K562 (cell line): Measurements from ENCODE around the gene GMEB2. TPM values are rescaled to one million over a fixed set of nuclear protein-coding genes. Genes with fewer than 3 reads are reported as not detected.

Source experiments
- ATAC-seq: fragments of 200-7000 bp; cut with Tn5 transposase; 3 replicates; pipeline ENCODE4 v1.9.1; 2020; ENCODE audit warnings: moderate library complexity
- BruUV-seq: library from RNA; stranded (reverse); fragments of 400-500 nt; replicated peaks from 2 replicates; lab custom pipeline; 2021; lab: Mats Ljungman, UMichigan
- CTCF ChIA-PET: fragments of 300-600 bp; formaldehyde crosslinking; extraction: SDS; loops from one replicate; lab custom pipeline; 2021; ENCODE audit warnings: low intra/inter-chr PET ratio; lab: Yijun Ruan, JAX
- POLR2A ChIA-PET: fragments of 300-600, 350-650 bp; sonication (Branson Sonifier 250); formaldehyde crosslinking; extraction: SDS; loops from one replicate; lab custom pipeline; 2021; ENCODE audit warnings: antibody characterized with exemption, inconsistent platforms; lab: Yijun Ruan, JAX
- DNase-seq, 4 experiments: peaks; one replicate each; pipeline versions ENCODE4 v3.0.0 to v3.0.0-alpha.2; 2011 to 2018; ENCODE audit warnings: low spot score in 3 of 4, mixed read lengths in 3 of 4; ENCODE audit errors: extremely low read depth in 1 of 4
- FAIRE-seq: peaks from 2 replicates; lab custom pipeline; 2011; peaks lifted over from hg19 to GRCh38; lab: Jason Lieb, UNC
- H2AFZ ChIP-seq: 2 replicates; pipeline ENCODE4 v1.6.0; 2011; ENCODE audit warnings: low read depth, low read length, control low read depth, inconsistent platforms
- H3K27ac ChIP-seq: fragments of 200-600 bp; 3 replicates; pipeline ENCODE4 v1.8.0; 2011; ENCODE audit warnings: low read depth, mild to moderate bottlenecking, control low read depth, inconsistent platforms, low read length, moderate library complexity, mixed read lengths; ENCODE audit errors: extremely low read depth
- H3K27me3 ChIP-seq, 2 experiments: fragments of 300-600 bp in 1 of 2; 2 replicates in 1 of 2; 3 replicates in 1 of 2; pipeline versions ENCODE4 v1.6.0 to v1.8.0; 2011; ENCODE audit warnings: inconsistent platforms in 2 of 2, low read length in 2 of 2, mild to moderate bottlenecking in 1 of 2, mixed read lengths in 1 of 2, moderate library complexity in 1 of 2; ENCODE audit not compliant: control insufficient read depth in 2 of 2, insufficient read depth in 2 of 2
- H3K36me3 ChIP-seq: fragments of 300-600 bp; 3 replicates; pipeline ENCODE4 v1.8.0; 2011; ENCODE audit warnings: mild to moderate bottlenecking, low read length, inconsistent platforms; ENCODE audit not compliant: control insufficient read depth, insufficient read depth
- H3K4me1 ChIP-seq, 2 experiments: fragments of 200-600 bp in 1 of 2; replicated peaks in 1 of 2; 2 replicates in 1 of 2; 3 replicates in 1 of 2; pipeline versions ENCODE4 v1.5.1 to v1.8.0; 2011; ENCODE audit warnings: inconsistent platforms in 2 of 2, low read length in 2 of 2, mild to moderate bottlenecking in 1 of 2, mixed read lengths in 1 of 2, moderate library complexity in 1 of 2; ENCODE audit not compliant: control insufficient read depth in 2 of 2, insufficient read depth in 2 of 2
- H3K4me2 ChIP-seq: 2 replicates; pipeline ENCODE4 v1.6.1; 2011; ENCODE audit warnings: low read length, control low read depth, inconsistent platforms, mixed read lengths; ENCODE audit not compliant: insufficient read depth
- H3K4me3 ChIP-seq: fragments of 200-600 bp; sonication (generic), shearing (Covaris generic); 2 replicates; pipeline ENCODE4 v1.5.1; 2016; ENCODE audit warnings: control low read depth, inconsistent platforms
- H3K79me2 ChIP-seq: fragments of 200-600 bp; 3 replicates; pipeline ENCODE4 v1.8.0; 2011; ENCODE audit warnings: low read length, inconsistent platforms; ENCODE audit not compliant: control insufficient read depth, insufficient read depth
- H3K9ac ChIP-seq, 2 experiments: 2 replicates each; pipeline versions ENCODE4 v1.6.0 to v1.6.1; 2011; ENCODE audit warnings: low read depth in 2 of 2, low read length in 2 of 2, control low read depth in 1 of 2, inconsistent platforms in 1 of 2, mild to moderate bottlenecking in 1 of 2, mixed read lengths in 1 of 2; ENCODE audit not compliant: insufficient read depth in 1 of 2
- H3K9me1 ChIP-seq: one replicate; pipeline ENCODE4 v1.6.0; 2011; ENCODE audit warnings: inconsistent platforms, mild to moderate bottlenecking, low read length, moderate library complexity; ENCODE audit not compliant: control insufficient read depth, insufficient read depth
- H3K9me3 ChIP-seq: replicated peaks from 2 replicates; pipeline ENCODE4 v1.5.1; 2011; ENCODE audit warnings: low read depth, low read length, inconsistent platforms; ENCODE audit not compliant: control insufficient read depth, insufficient read depth
- H4K20me1 ChIP-seq: replicated peaks from 2 replicates; pipeline ENCODE4 v1.6.1; 2011; ENCODE audit warnings: low read length, inconsistent platforms, mixed read lengths; ENCODE audit not compliant: control insufficient read depth, insufficient read depth
- CAMTA2 ChIP-seq: fragments of 250-450 bp; sonication (Bioruptor Pico); conservative IDR thresholded peaks from 2 replicates; pipeline ENCODE4 v1.5.1; 2022
- CLOCK ChIP-seq: fragments of 250-450 bp; sonication (Bioruptor Pico); IDR thresholded peaks from 2 replicates; pipeline ENCODE4 v1.4.0; 2020; ENCODE audit warnings: mild to moderate bottlenecking, moderate library complexity, borderline replicate concordance
- CREBBP ChIP-seq: IDR thresholded peaks from one replicate; pipeline ENCODE4 v1.6.1; 2012; ENCODE audit warnings: low read depth, mild to moderate bottlenecking, control low read depth, inconsistent platforms, low read length
- E2F5 ChIP-seq: sonication (generic); formaldehyde crosslinking; IDR thresholded peaks from 2 replicates; pipeline ENCODE4 v1.8.0; 2022; ENCODE audit warnings: mild to moderate bottlenecking, missing genetic modification reagents
- EGR1 ChIP-seq: fragments of 450-650 bp; conservative IDR thresholded peaks from 2 replicates; pipeline ENCODE4 v1.6.1; 2017; ENCODE audit warnings: mild to moderate bottlenecking
- KLF1 ChIP-seq: fragments of 450-650 bp; IDR thresholded peaks from 2 replicates; pipeline ENCODE4 v1.6.1; 2016; ENCODE audit warnings: missing genetic modification characterization, missing compliant biosample characterization
- KLF13 ChIP-seq: fragments of 450-650 bp; IDR thresholded peaks from 2 replicates; pipeline ENCODE4 v1.6.1; 2016; ENCODE audit warnings: missing genetic modification characterization, low read depth, mild to moderate bottlenecking, missing compliant biosample characterization, moderate library complexity, borderline replicate concordance
- MBD2 ChIP-seq: sonication (generic); IDR thresholded peaks from 2 replicates; pipeline ENCODE4 v1.6.1; 2016; ENCODE audit warnings: low read depth, borderline replicate concordance
- MCM2 ChIP-seq: fragments of 450-650 bp; IDR thresholded peaks from 2 replicates; pipeline ENCODE4 v1.6.1; 2017; ENCODE audit warnings: low read depth, mild to moderate bottlenecking
- MXI1 ChIP-seq: IDR thresholded peaks from 2 replicates; pipeline ENCODE4 v1.6.1; 2011; ENCODE audit warnings: low read depth, mild to moderate bottlenecking, improper control_type of control experiment, low read length
- POLR2H ChIP-seq: IDR thresholded peaks from 2 replicates; pipeline ENCODE4 v1.6.1; 2016; ENCODE audit warnings: missing genetic modification characterization, low read depth, mild to moderate bottlenecking, control low read depth, missing compliant biosample characterization, moderate library complexity
- SNRNP70 ChIP-seq: fragments of 200-400 bp; formaldehyde crosslinking; optimal IDR thresholded peaks from 2 replicates; pipeline ENCODE3; 2017; ENCODE audit warnings: low read depth, low read length
- ZBTB5 ChIP-seq: fragments of 450-650 bp; IDR thresholded peaks from 2 replicates; pipeline ENCODE4 v1.6.1; 2017; ENCODE audit warnings: antibody characterized with exemption
- ZBTB9 ChIP-seq: fragments of 450-650 bp; formaldehyde crosslinking; IDR thresholded peaks from 2 replicates; pipeline ENCODE4 v1.4.0; 2020; ENCODE audit warnings: mild to moderate bottlenecking, moderate library complexity
- ZNF511 ChIP-seq: sonication (generic); formaldehyde crosslinking; IDR thresholded peaks from 2 replicates; pipeline ENCODE4 v1.8.0; 2022; ENCODE audit warnings: mild to moderate bottlenecking, missing genetic modification reagents
- WGBS: fragments of 100-300 bp; shearing (Covaris generic); methylation state at CpG from one replicate; pipeline ENCODE4 v1.1.6; 2016; ENCODE audit warnings: low coverage, mixed read lengths; ENCODE audit not compliant: insufficient coverage; ENCODE audit errors: missing lambda C conversion rate; 5-methylcytosine and 5-hydroxymethylcytosine counted together
- in situ Hi-C: fragments of 300-500 bp; cut with MboI; formaldehyde crosslinking; loops from 4 replicates; pipeline ENCODE4 v1.15.0; 2018; ENCODE audit warnings: inconsistent platforms, mixed read lengths
- intact Hi-C: fragments of 100-400 bp; cut with micrococcal nuclease; formaldehyde crosslinking; loops from 2 replicates; pipeline ENCODE4 v1.14.2; 2022
- polyA plus RNA-seq, 8 experiments: library from polyadenylated mRNA; depleted of rRNA in 4 of 8; stranded (reverse) in 5 of 8; unstranded in 3 of 8; fragments of >200 nt; fragmentation: Nextera tagmentation in 2 of 8; fragmentation: Illumina TruSeq in 1 of 8; extraction: Ambion mirVana in 2 of 8; extraction: Trizol in 1 of 8; gene quantifications; 2 replicates each; pipeline versions ENCODE4 v1.2.1 to v1.2.3, GENCODE V29; 2011 to 2014; ENCODE audit warnings: inconsistent platforms in 1 of 8, missing spikeins in 1 of 8
- total RNA-seq, 7 experiments: library from RNA; depleted of rRNA in 6 of 7; stranded (reverse); fragments of >200 nt in 6 of 7; fragmentation: Illumina TruSeq in 2 of 7; extraction: Trizol in 2 of 7; gene quantifications; 2 replicates each; pipeline versions ENCODE4 v1.2.1 to v1.2.3, GENCODE V29; 2011 to 2021; ENCODE audit warnings: low replicate concordance in 1 of 7

The GMEB2 gene
- total and polyA plus RNA-seq, 9 of the 15 experiments (the other 6 are each of a cell fraction or from before 2014, with no cell fraction given) = 0.03 to 13.9 (median 6.3) TPM

GRCh38 chr20:63675681-63676368 is 48.9 kb upstream of the GMEB2 start:
- Histone ChIP-seq H3K9ac (no peak overlapping the region; a peak in 2 of 4 replicates), H3K4me1 (peaks cover 0 to 13% of the 10 kb centered on the region in 2 experiments; a peak in 1 of 5 replicates), H3K27ac (no peak overlapping the region), H3K4me3 (no peak overlapping the region), H3K9me1 (no peaks in the 10 kb centered on the region), H3K79me2 (no peaks in the 10 kb centered on the region), H3K9me3 (no peaks in the 10 kb centered on the region), H3K27me3 (no peaks in the 10 kb centered on the region), H3K4me2 (no peak overlapping the region), H3K36me3 (peaks cover 68% of the 10 kb centered on the region; the same call in 2 of the 3 replicates), H2AFZ (no peak overlapping the region), H4K20me1 (no peaks in the 10 kb centered on the region)
- ATAC-seq (no peak), FAIRE-seq (no peak), DNase-seq (no peak)
- CTCF ChIA-PET = no interaction called here
- TF ChIP-seq CREBBP = no peak
- no peak for TF ChIP-seq ZBTB5
- no peak for TF ChIP-seq E2F5
- no peak for TF ChIP-seq POLR2H (tag)
- no peak for TF ChIP-seq KLF13 (tag)
- TF ChIP-seq KLF1 (tag) = no peak
- no peak for TF ChIP-seq SNRNP70
- TF ChIP-seq MCM2 = no peak
- TF ChIP-seq EGR1 = no peak
- TF ChIP-seq ZBTB9 = no peak
- TF ChIP-seq MXI1 = no peak
- no peak for TF ChIP-seq CLOCK (CRISPR knock-in tag)
- TF ChIP-seq ZNF511 (CRISPR knock-in tag) = no peak
- no peak for TF ChIP-seq CAMTA2 (CRISPR knock-in tag)
- TF ChIP-seq MBD2 = no peak
- 91% methylated on average over 20 of the region's 20 CpGs for WGBS
- POLR2A ChIA-PET = interaction anchor here (1.4 kb wide), 1 partner anchor 9 kb away, joined by 3 read pairs; no protein-coding TSS in a partner anchor
- no TSS peak for BruUV-seq
- in situ Hi-C loops = no loop called here
- intact Hi-C loops = no loop called here
